HCT116 (cell line): ENCODE measurements around the gene ZNF423. TPM values are rescaled to one million over a fixed set of nuclear protein-coding genes. Genes with fewer than 3 reads are reported as not detected.

Source experiments
- ATAC-seq: fragments of 200-7000 bp; cut with Tn5 transposase; 2 replicates; pipeline ENCODE4 v1.9.1; 2020; ENCODE audit warnings: mild to moderate bottlenecking, moderate library complexity
- BruUV-seq: library from RNA; stranded (reverse); fragments of 400-500 nt; replicated peaks from 2 replicates; lab custom pipeline; 2021; lab: Mats Ljungman, UMichigan
- CTCF ChIA-PET: fragments of 300-600 bp; sonication (Branson Sonifier 250); formaldehyde crosslinking; loops from one replicate; lab custom pipeline; 2021; ENCODE audit warnings: antibody characterized with exemption; lab: Charles Lee
- POLR2A ChIA-PET: fragments of 300-600, 350-600 bp; sonication (Branson Sonifier 250); formaldehyde crosslinking; loops from one replicate; lab custom pipeline; 2021; ENCODE audit warnings: antibody characterized with exemption; lab: Charles Lee
- RAD21 ChIA-PET, 2 experiments: fragments of 300-600 bp; sonication (Branson Sonifier 250); formaldehyde crosslinking; loops; one replicate each; lab custom pipeline; 2023; ENCODE audit warnings: low total read pairs in 2 of 2; ENCODE audit not compliant: uncharacterized antibody in 2 of 2, unreplicated experiment in 2 of 2, low non-redundant PET in 1 of 2; lab: Charles Lee
- DNase-seq: peaks from one replicate; pipeline ENCODE4 v3.0.0-alpha.2; 2010; ENCODE audit warnings: low read depth, low spot score
- H2AFZ ChIP-seq: fragments of 200-600 bp; shearing (Covaris generic), sonication (generic); 2 replicates; pipeline ENCODE4 v1.6.1; 2017; ENCODE audit warnings: low read depth, mixed run types, mixed read lengths, antibody characterized with exemption, low read length; ENCODE audit not compliant: poor library complexity, severe bottlenecking
- H3K27ac ChIP-seq: 2 replicates; pipeline ENCODE4 v1.5.1; 2012; ENCODE audit warnings: low read depth, low read length
- H3K27me3 ChIP-seq: fragments of 200-600 bp; sonication (generic); 2 replicates; pipeline ENCODE4 v1.6.1; 2016; ENCODE audit warnings: mixed run types, low read length, mixed read lengths; ENCODE audit not compliant: insufficient read depth
- H3K36me3 ChIP-seq, 2 experiments: fragments of 200-500 bp in 1 of 2; fragments of 200-600 bp in 1 of 2; sonication (Bioruptor generic) in 1 of 2; sonication (generic) in 1 of 2; 2 replicates each; pipeline versions ENCODE4 v1.5.1 to v1.6.1; 2014 to 2016; ENCODE audit warnings: low read length in 2 of 2, inconsistent platforms in 1 of 2, mixed read lengths in 1 of 2, mixed run types in 1 of 2; ENCODE audit not compliant: insufficient read depth in 2 of 2, control insufficient read depth in 1 of 2
- H3K4me1 ChIP-seq, 2 experiments: fragments of 200-600 bp in 1 of 2; sonication (generic) in 1 of 2; 2 replicates each; pipeline versions ENCODE4 v1.5.1 to v1.6.1; 2012 to 2017; ENCODE audit warnings: low read length in 2 of 2, inconsistent platforms in 1 of 2, mild to moderate bottlenecking in 1 of 2, mixed read lengths in 1 of 2, mixed run types in 1 of 2, moderate library complexity in 1 of 2; ENCODE audit not compliant: insufficient read depth in 2 of 2, control insufficient read depth in 1 of 2
- H3K4me2 ChIP-seq: fragments of 200-600 bp; sonication (generic); 2 replicates; pipeline ENCODE4 v1.6.1; 2017; ENCODE audit warnings: mixed run types, low read length, mixed read lengths
- H3K4me3 ChIP-seq, 2 experiments: fragments of 200-600 bp in 1 of 2; sonication (generic) in 1 of 2; replicated peaks in 1 of 2; 2 replicates each; pipeline ENCODE4 v1.5.1; 2011 to 2016; ENCODE audit warnings: low read length in 2 of 2, control low read depth in 1 of 2, low read depth in 1 of 2, mild to moderate bottlenecking in 1 of 2, mixed read lengths in 1 of 2, mixed run types in 1 of 2
- H3K79me2 ChIP-seq: fragments of 200-600 bp; sonication (generic); 2 replicates; pipeline ENCODE4 v1.6.1; 2017; ENCODE audit warnings: mild to moderate bottlenecking, mixed run types, low read length, moderate library complexity, mixed read lengths; ENCODE audit not compliant: insufficient read depth
- H3K9ac ChIP-seq: fragments of 200-600 bp; sonication (generic); 2 replicates; pipeline ENCODE4 v1.6.1; 2016; ENCODE audit warnings: low read length, mixed read lengths
- H3K9me2 ChIP-seq: fragments of 200-600 bp; sonication (generic), shearing (Covaris generic); 2 replicates; pipeline ENCODE4 v1.6.1; 2017; ENCODE audit warnings: mixed run types, mild to moderate bottlenecking, moderate library complexity; ENCODE audit not compliant: insufficient read depth
- H3K9me3 ChIP-seq, 2 experiments: fragments of 200-500 bp in 1 of 2; fragments of 200-600 bp in 1 of 2; sonication (Bioruptor generic) in 1 of 2; sonication (generic) in 1 of 2; 2 replicates each; pipeline ENCODE4 v1.6.1; 2014 to 2017; ENCODE audit warnings: low read length in 2 of 2, mixed read lengths in 2 of 2, inconsistent platforms in 1 of 2, low read depth in 1 of 2, mild to moderate bottlenecking in 1 of 2, mixed run types in 1 of 2, moderate library complexity in 1 of 2; ENCODE audit not compliant: control insufficient read depth in 1 of 2, insufficient read depth in 1 of 2
- H4K20me1 ChIP-seq: fragments of 200-600 bp; sonication (generic), shearing (Covaris generic); 2 replicates; pipeline ENCODE4 v1.6.1; 2017; ENCODE audit warnings: mixed run types, mild to moderate bottlenecking, moderate library complexity; ENCODE audit not compliant: insufficient read depth
- ATF3 ChIP-seq: IDR thresholded peaks from 2 replicates; pipeline ENCODE4 v1.6.1; 2012
- CBX3 ChIP-seq: IDR thresholded peaks from 2 replicates; pipeline ENCODE4 v1.6.1; 2012; ENCODE audit warnings: low read depth
- CTCF ChIP-seq, 3 experiments: fragments of 200-600 bp in 1 of 3; sonication (generic) in 1 of 3; IDR thresholded peaks in 2 of 3; conservative IDR thresholded peaks in 1 of 3; 2 replicates each; pipeline ENCODE4 v1.5.1; 2012 to 2017; ENCODE audit warnings: low read depth in 2 of 3, low read length in 2 of 3, antibody characterized with exemption in 1 of 3, borderline replicate concordance in 1 of 3, control low read depth in 1 of 3, mild to moderate bottlenecking in 1 of 3, mixed read lengths in 1 of 3, mixed run types in 1 of 3, moderate library complexity in 1 of 3; ENCODE audit not compliant: insufficient read depth in 1 of 3
- EGR1 ChIP-seq: IDR thresholded peaks from 2 replicates; pipeline ENCODE4 v1.6.1; 2012; ENCODE audit warnings: low read depth
- ELF1 ChIP-seq: IDR thresholded peaks from 2 replicates; pipeline ENCODE4 v1.6.1; 2012; ENCODE audit warnings: low read depth, borderline replicate concordance
- EZH2 ChIP-seq: fragments of 200-600 bp; sonication (generic); IDR thresholded peaks from 2 replicates; pipeline ENCODE4 v1.6.1; 2017; ENCODE audit warnings: antibody characterized with exemption, mixed run types
- EZH2phosphoT487 ChIP-seq: fragments of 200-600 bp; IDR thresholded peaks from 2 replicates; pipeline ENCODE4 v1.6.1; 2018; ENCODE audit warnings: antibody characterized with exemption, borderline replicate concordance
- POLR2A ChIP-seq: IDR thresholded peaks from 2 replicates; pipeline ENCODE4 v1.7.0; 2011; ENCODE audit warnings: borderline replicate concordance; ENCODE audit not compliant: insufficient read depth, insufficient read length; ENCODE audit errors: extremely low read depth
- POLR2AphosphoS5 ChIP-seq: IDR thresholded peaks from 2 replicates; pipeline ENCODE4 v1.6.1; 2011; ENCODE audit warnings: mild to moderate bottlenecking, low read depth, low read length, moderate library complexity
- RAD21 ChIP-seq: IDR thresholded peaks from 2 replicates; pipeline ENCODE4 v1.6.1; 2012; ENCODE audit warnings: low read depth, mild to moderate bottlenecking
- REST ChIP-seq: IDR thresholded peaks from 2 replicates; pipeline ENCODE4 v1.6.1; 2012; ENCODE audit warnings: low read depth
- SP1 ChIP-seq: IDR thresholded peaks from 2 replicates; pipeline ENCODE4 v1.6.1; 2012; ENCODE audit warnings: low read depth
- SRF ChIP-seq: IDR thresholded peaks from 2 replicates; pipeline ENCODE4 v1.6.1; 2012; ENCODE audit warnings: low read depth
- TCF7L2 ChIP-seq: IDR thresholded peaks from 2 replicates; pipeline ENCODE4 v1.7.0; 2011; ENCODE audit warnings: borderline replicate concordance, inconsistent platforms; ENCODE audit not compliant: insufficient read depth, insufficient read length; ENCODE audit errors: extremely low read depth
- intact Hi-C: fragments of 100-400 bp; cut with micrococcal nuclease; formaldehyde crosslinking; loops from 2 replicates; pipeline ENCODE4 v1.10.0; 2022
- total RNA-seq: library from RNA; stranded (reverse); gene quantifications from one replicate; pipeline ENCODE4 v1.2.1, GENCODE V29; 2021; ENCODE audit not compliant: unreplicated experiment

Gene ZNF423
- total RNA-seq, 1 experiment from 2014 or later, result 0.22 TPM

GRCh38 chr16:49467540-49468372 lies 388.2 kb downstream of the ZNF423 start:
- no peak overlapping the region for H3K27ac ChIP-seq
- DNase-seq, result no peak
- peaks cover 15% of the 10 kb centered on the region; the same call in 1 of the 2 replicates for H3K27me3 ChIP-seq
- H3K36me3 ChIP-seq, result no peaks in the 10 kb centered on the region
- ChIA-PET RAD21 (no interaction called here), CTCF (no interaction called here), POLR2A (no interaction called here)
- TF ChIP-seq ELF1, result no peak
- no peak for TF ChIP-seq TCF7L2
- TF ChIP-seq SRF, result no peak
- TF ChIP-seq POLR2AphosphoS5, result no peak
- TF ChIP-seq EZH2, result no peak
- TF ChIP-seq EGR1, result no peak
- no peak for TF ChIP-seq RAD21
- no peak for TF ChIP-seq REST
- no peak for TF ChIP-seq EZH2phosphoT487
- no peak for TF ChIP-seq ATF3
- TF ChIP-seq SP1, result no peak
- no peak for TF ChIP-seq CBX3
- no peak for TF ChIP-seq POLR2A
- TF ChIP-seq CTCF (IDR thresholded peaks at IDR 0.05 in 2 of 3, conservative IDR thresholded peaks at IDR 0.05 in 1 of 3; ENCODE audit: borderline replicate concordance in 1 of 3, insufficient read depth in 1 of 3, low read depth in 2 of 3, low read length in 2 of 3), result no peak
- no peak overlapping the region for H3K4me3 ChIP-seq
- no TSS peak for BruUV-seq
- no peaks in the 10 kb centered on the region for H3K9me3 ChIP-seq
- H3K4me1 ChIP-seq, result no peaks in the 10 kb centered on the region
- no peak overlapping the region for H3K4me2 ChIP-seq
- no peaks in the 10 kb centered on the region for H4K20me1 ChIP-seq
- ATAC-seq, result no peak
- intact Hi-C loops, result no loop called here
- no peaks in the 10 kb centered on the region for H3K9me2 ChIP-seq
- H2AFZ ChIP-seq, result no peak overlapping the region
- no peak overlapping the region for H3K9ac ChIP-seq
- no peaks in the 10 kb centered on the region for H3K79me2 ChIP-seq
